Stimulated activated CD8-positive, alpha-beta memory T cell treated with anti-CD3 and anti-CD28 coated beads, Interleukin-7, amount 100 ng/mL, for 48 hours (primary cell): Measurements from ENCODE around the gene TRIM13.
A peak's percentile ranks its signal among the peaks of the same experiment; 100 is the strongest.
"Not testable (repeated sequence)": the region's sequence is repeated elsewhere in the genome, so short reads cannot be mapped to it uniquely, and the experiment has no call there.

Source experiments
- DNase-seq, 2 donors: peaks; one replicate each; pipeline ENCODE4 v3.0.0-alpha.2; 2020; ENCODE audit warnings: low read depth in 1 of 2; ENCODE audit errors: extremely low read depth in 1 of 2

Gene TRIM13, protein sequence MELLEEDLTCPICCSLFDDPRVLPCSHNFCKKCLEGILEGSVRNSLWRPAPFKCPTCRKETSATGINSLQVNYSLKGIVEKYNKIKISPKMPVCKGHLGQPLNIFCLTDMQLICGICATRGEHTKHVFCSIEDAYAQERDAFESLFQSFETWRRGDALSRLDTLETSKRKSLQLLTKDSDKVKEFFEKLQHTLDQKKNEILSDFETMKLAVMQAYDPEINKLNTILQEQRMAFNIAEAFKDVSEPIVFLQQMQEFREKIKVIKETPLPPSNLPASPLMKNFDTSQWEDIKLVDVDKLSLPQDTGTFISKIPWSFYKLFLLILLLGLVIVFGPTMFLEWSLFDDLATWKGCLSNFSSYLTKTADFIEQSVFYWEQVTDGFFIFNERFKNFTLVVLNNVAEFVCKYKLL

GRCh38 chr13:49996951-49997895, at the start of gene TRIM13:
TSS of gene TRIM13 (plus strand) at chr13:49997042. CDS start at chr13:50011941, 14,899 bp downstream.
- DNase-seq = peak; percentile 50 to 73

DNA sequence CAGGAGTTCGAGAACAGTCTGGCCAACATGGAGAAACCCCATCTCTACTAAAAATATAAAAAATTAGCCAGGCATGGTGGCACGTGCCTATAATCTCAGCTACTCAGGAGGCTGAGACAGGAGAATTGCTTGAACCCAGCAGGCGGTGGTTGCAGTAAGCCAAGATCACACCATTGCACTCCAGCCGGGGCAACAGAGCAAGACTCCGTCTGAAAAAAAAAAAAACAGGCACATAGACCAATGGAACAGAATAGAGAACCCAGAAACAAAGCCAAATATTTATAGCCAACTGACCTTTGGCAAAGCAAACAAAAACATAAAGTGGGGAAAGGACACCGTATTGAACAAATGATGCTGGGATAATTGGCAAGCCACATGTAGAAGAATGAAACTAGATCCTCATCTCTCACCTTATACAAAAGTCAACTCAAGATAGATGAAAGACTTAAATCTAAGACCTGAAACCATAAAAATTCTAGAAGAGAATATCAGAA, 48.0 kb upstream of the TRIM13 start:
- not testable (repeated sequence) for DNase-seq

GRCh38 chr13:49951754-49952535, 44.9 kb upstream of the TRIM13 start:
- DNase-seq = no peak

DNA sequence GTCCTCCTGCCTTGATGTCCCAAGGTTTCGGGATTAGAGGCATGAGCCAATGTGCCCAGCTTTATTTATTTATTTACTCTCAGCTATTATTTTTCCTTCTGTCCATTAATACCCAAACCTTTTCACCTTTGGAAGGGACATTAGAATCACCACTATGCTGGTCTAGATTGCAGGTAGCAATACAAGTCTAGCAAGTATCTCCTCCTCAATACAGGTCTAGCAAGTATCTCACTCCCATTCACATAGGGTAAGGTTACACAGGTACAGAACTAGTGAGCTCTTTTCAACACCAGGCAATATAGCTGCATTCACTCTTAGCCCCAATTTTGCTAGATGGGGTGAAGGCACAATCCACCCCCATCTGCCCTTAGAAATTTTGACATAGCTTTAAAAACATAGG, 43.3 kb upstream of the TRIM13 start:
- DNase-seq = no peak

GRCh38 chr13:49954674-49955455, 42.0 kb upstream of the TRIM13 start:
- DNase-seq = no peak

DNA sequence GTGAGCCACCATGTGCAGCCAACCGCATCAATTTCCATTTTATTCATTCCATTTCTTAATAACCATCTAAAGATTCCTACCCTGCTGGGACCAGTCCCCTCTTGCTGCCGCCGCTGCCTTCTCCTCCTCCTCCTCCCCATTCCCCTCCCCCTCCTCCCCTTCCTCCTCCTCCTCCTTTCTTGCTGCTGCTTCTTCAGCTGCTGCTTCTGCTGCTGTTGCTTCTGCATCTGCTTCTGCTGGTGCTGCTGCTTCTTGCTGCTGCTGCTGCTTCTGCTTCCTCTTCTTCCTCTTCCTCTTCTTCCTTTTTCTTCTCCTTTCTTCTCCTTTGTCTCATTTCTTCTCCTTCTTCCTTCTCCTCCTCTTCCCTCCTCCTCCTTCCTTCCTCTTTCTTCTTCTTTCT, 40.7 kb upstream of the TRIM13 start:
- DNase-seq = no peak

DNA sequence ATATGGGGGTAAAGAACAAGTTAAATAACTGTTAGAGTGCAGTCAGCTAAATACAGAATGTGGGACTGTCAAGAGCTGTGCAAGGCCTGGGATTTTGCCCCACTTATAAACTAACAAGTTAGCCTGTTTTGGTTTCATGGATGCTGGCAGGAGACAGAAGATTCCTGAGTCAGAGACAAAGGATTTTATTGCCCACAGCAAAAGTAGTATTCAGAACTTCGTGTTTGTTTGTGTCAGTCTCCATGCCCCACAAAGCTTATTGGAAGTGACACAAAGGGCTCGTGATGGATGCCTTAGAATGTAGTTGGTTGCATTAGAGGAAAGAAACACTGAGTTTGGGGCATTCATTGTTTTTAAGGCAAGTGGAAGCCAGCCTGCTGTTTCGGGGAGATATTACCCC, 38.5 kb upstream of the TRIM13 start:
- DNase-seq = no peak

DNA sequence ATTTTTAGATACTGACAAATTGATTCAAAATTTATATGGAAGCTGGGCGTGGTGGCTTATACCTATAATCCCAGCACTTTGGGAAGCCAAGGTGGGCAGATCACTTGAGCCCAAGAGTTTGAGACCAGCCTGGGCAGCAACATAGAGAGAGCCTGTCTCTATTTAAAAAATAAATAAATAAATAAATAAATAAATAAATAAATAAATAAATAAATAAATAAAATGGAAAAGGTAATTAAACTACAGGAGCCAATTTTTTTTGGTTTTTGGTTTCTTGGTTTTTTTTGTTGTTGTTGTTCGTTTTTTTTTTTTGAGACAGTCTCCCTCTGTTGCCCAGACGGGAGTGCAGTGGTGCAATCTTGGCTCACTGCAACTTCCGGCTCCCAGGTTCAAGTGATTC, 29.4 kb upstream of the TRIM13 start:
- DNase-seq = no peak

DNA sequence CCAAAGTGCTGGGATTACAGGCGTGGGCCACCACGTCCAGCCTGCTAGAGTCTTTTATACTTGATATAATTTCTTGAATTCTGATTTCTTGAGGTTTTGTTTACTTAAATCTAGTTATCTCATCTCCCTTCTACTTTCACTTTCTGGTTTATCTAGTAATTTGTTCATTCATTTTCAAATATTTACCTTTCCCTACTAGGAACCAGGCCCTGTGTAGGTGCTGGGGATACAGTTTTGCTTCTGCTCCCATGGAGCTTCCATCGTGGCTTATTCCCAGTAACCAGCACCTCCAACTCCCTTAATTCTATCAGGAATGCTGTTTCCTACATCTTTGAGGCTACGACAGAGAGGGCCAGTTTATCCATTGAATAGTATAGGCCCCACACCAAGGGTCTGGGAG, 24.1 kb upstream of the TRIM13 start:
- DNase-seq = no peak

- no peak for DNase-seq
Measured at GRCh38 chr13:49975826-49976225, 21.0 kb upstream of the TRIM13 start.

DNA sequence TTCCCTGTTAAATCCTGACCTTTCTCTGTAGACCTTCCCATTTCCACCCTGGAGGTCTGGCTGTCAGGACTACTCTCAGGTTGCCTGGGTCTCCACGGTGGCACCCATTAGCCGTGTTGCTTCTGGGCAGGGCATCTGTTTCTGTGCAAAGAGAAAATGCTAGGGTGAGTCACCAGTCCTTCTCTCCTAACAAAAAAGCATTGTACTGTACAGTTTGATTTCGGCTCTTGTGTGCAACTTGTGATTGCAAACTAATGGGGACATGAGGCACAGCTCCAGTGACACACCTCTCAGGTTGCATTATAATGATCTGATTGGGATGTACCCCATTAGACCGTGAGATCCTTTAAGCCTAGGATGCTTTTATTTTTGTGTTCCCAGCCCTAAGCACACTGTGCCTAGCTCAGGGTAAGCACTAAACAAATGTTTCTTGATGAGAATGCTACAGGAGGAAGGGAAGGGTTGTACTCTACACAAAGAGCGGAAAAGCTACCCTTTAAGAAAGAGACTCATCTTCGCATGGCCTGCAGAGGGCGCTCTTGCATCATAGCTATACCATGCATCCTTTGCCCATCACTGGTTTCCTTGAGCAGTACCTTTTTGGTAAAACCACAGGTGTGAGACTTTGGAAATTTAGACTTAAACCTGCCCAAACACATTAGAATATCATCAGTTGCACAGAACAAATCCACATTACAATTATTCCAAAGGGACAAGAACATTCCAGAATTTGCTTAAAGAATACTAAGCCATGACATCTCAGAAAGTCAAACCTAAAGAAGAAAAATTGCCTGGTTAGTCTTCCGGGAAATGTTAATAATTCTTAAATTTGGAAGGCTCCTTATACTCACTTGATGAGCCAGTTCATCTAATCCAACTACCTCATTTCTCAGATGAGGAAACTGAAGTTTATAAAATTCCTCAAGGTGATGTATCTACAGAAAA, 20.3 kb upstream of the TRIM13 start:
- peak; percentile 11 to 47 for DNase-seq

DNA sequence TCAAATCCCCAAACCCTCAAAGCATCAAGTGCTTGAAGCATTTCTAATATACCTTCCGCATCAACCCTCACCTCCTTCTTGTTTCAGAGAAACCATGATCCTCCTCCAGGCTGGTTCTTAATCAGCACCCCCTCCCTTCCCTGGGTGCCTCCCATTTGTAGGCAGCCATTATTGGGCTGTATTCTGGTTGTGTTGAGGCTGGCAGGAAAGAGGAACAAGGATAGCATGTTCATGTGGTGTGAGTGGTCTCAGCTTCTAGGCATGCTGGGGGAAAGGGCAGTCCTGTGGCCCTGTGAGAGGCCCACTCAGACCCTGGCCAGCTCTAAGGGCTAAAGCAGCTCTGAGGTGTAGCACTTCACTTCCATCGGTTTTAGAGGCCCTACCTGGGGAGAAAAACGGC, 18.9 kb upstream of the TRIM13 start:
- DNase-seq = no peak

DNA sequence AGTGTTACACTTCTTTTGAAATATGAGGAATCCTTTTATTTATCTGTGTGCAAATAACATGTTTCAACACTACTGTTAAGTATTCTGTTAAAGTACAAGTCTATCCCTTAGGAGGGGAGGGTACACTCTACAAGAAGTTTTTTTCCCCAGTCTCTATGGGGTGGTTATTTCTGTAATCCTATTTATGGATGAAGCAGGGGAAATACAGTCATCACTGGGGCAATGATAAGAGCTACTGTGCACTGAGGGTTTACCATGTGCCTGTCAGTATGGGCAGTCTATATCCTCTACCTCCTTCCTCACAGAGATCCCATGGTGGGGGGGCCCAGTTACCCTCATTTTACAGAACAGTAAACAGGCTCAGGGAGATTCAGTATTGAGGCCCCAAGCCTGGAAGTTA, 16.6 kb upstream of the TRIM13 start:
- no peak for DNase-seq

DNA sequence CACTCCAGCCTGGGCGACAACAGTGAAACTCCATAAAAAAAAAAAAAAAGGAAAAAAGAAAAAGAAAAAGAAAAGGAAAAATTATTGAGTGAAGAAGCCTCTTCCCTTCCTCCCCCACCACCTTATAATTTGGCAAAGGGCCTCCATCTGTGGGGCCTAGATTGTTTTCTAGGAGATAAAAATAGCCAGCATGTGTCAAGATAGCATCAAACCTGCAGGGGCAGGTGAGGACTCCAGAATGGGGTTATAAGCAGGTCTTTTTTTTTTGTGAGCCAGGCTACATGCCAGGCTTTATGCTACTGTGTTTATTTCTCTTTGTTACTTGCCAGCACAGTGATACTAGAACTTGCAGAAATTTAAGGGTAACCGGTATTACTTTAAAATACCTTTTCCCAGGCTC, 11.7 kb upstream of the TRIM13 start:
- DNase-seq = no peak

GRCh38 chr13:49986471-49986870, 10.4 kb upstream of the TRIM13 start:
- DNase-seq = no peak

DNA sequence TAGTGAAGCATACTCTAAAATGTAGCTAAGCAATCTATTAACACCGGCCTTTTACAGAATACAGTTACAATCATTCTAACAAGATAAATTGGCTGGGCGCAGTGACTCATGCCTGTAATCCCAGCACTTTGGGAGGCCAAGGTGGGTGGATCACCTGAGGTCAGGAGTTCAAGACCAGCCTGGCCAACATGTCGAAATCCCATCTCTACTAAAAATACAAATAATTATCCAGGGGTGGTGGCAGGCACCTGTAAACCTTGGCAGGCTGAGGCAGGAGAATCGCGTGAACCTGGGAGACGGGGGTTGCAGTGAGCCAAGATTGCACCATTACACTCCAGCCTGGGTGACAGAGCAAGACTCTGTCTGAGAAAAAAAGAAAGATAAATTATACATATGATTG, 6.2 kb upstream of the TRIM13 start:
- not testable (repeated sequence) for DNase-seq

DNA sequence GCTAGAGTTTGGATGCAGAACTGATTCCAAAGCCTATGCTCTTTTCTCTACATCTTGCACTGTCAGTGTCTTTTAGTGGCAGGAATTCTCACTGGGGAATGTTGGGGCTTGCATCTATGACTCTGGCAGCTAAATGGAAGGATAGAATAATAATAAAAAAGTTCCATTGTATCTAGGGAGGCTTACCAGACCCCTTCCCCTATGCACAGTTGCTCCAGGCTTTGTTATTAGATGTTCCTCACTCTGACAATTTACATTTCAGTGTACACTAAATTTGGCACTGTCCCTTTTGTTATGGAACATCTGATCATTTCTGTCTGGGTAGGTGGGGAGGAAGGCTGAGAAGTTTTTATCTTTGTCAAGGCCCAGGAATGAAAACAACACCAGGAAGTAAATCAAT, 3.7 kb upstream of the TRIM13 start:
- no peak for DNase-seq

GRCh38 chr13:49993666-49994065, 3.2 kb upstream of the TRIM13 start:
- DNase-seq = no peak

GRCh38 chr13:49995625-49996101, 1.2 kb upstream of the TRIM13 start:
- DNase-seq = no peak
